Epithelial cell of esophagus (primary cell): Measurements from ENCODE around the gene GPR37L1.
A peak's percentile ranks its signal among the peaks of the same experiment; 100 is the strongest.

ENCODE experiments used
- DNase-seq: peaks from one replicate; pipeline ENCODE4 v3.0.0; 2010; ENCODE audit warnings: low read depth
- H3K4me3 ChIP-seq: 2 replicates; pipeline ENCODE4 v1.5.1; 2011; ENCODE audit warnings: mild to moderate bottlenecking, low read length, control low read depth
- TF ChIP-seq, protein P1 (sequence below): IDR thresholded peaks from 2 replicates; pipeline ENCODE4 v1.5.1; 2011; ENCODE audit warnings: low read depth, mild to moderate bottlenecking, low read length, control low read depth, inconsistent platforms; ENCODE audit not compliant: insufficient read depth; ENCODE audit errors: missing control alignments

The GPR37L1 gene

DNA sequence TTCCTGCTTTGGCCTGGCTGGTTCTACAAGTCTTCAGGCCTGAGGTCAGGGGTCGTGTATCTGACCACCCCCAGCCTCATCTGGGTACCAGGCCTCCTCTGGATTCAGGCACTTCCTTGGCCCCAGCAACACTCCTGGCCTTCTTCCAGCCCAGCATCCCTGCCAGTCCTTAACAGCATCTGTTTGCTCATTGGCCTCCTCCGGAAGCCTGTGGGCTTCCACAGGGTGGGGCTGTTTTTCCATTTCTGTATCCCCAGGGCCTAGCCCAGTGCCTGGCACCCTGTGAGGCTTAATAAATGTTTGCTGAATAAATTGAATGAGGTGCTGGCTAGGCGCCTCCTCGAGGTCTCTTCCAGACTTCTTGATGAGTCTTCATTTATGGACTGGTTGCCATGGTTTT lies 21.5 kb upstream of the GPR37L1 start:
- DNase-seq = no peak
- TF ChIP-seq, protein P1, sequence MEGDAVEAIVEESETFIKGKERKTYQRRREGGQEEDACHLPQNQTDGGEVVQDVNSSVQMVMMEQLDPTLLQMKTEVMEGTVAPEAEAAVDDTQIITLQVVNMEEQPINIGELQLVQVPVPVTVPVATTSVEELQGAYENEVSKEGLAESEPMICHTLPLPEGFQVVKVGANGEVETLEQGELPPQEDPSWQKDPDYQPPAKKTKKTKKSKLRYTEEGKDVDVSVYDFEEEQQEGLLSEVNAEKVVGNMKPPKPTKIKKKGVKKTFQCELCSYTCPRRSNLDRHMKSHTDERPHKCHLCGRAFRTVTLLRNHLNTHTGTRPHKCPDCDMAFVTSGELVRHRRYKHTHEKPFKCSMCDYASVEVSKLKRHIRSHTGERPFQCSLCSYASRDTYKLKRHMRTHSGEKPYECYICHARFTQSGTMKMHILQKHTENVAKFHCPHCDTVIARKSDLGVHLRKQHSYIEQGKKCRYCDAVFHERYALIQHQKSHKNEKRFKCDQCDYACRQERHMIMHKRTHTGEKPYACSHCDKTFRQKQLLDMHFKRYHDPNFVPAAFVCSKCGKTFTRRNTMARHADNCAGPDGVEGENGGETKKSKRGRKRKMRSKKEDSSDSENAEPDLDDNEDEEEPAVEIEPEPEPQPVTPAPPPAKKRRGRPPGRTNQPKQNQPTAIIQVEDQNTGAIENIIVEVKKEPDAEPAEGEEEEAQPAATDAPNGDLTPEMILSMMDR = no peak
- H3K4me3 ChIP-seq = no peak overlapping the region

DNA sequence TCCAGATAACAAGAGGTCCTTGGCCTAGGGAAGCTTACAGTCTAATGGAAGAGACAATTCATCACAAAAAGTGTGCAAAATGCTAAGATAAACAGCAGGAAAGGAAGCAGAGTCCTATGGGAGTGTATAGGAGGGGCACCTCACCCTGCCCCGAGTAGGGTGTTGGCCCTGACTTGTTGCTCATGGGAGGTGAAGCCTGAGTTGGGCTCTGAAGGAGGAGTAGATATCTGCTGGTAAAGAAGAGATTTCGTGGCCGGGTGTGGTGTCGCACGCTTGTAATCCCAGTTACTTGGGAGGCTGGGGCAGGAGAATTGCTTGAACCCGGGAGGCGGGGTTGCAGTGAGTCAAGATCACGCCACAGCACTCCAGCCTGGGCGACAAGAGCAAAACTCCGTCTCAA lies 18.6 kb upstream of the GPR37L1 start:
- DNase-seq = no peak
- TF ChIP-seq, protein P1 = no peak
- H3K4me3 ChIP-seq = no peak overlapping the region

DNA sequence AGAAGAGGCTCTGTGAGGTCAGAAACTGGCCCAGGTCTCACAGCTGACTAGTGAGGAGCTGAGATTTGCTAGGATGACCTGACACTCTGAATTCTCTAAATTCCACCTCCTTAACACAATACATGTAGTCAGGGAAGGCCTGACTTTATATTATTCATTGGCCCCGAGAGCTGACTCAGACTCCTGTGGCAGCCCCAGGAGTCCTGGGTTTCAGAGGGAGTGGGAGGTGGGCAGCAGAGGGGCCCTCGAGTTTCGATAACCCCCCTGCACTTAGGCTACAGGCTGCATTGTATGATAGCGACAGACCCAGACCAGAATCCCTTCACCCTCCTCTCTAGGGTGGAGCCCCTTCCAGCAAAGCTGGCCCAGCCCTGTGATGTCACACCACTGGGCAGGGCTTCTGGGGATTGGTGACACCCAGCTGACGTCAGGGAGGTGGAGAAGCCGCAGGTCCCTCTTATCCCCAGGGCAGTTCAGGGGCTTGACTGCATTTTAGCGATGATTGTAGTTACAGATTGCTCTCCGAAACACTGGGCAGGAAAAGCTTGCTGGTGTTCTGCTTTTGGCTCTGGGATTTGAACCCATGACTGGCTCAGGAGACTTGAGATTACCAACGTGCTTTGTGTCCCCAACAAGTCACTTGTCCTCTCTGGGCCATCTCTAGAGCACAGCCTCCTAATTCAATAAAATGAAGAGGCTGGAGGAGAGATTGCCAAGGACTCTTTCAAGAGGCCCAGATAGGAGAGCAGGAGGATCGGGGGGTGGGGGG lies 17.0 kb upstream of the GPR37L1 start:
- peak; percentile 72 for DNase-seq
- TF ChIP-seq, protein P1 = no peak

DNA sequence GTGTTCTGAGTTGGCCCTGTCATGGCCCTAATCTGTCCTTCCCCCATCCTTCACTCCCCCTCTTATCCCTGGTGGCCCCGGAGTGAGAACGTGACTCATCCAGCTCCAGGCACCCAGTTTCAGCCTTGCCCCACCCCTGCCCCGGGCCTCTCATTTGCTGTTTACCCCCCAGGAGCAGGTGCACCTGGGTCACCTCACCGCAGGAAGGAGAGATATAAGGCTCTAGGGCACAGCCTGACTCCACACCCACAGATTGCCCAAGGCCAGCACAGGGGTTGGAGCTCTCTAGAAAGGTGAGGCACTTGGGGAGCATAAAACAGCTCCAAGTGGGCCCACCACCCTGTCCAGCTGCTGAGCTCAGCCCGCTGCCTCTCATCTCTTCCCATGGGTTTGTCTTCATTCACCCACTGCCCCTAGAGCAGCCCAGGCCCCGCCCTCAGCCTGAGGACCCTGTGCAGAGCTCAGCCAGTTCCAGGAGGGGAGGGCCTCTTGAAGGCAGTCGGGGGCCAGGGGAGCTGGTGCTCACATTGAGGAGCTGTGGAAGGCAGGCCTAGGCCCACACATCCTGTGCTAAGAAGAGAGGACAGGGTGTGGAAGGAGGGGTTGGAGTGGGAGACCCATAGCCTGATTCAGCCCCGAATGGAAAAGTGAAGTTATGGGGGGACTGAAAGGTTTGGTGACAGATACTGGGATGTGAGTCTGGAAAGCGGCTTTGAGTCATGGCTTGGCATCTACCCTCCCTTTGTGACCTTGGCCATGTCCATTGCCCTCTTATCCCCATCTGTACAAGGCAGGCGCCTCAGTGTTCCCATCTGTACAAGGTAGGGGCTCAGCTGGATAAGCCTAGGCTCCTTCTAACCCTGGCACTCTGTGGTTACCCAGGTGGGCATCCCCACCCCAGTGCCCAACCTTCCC lies 16.1 kb upstream of the GPR37L1 start:
- peak; percentile 24 for DNase-seq
- H3K4me3 ChIP-seq = no peak overlapping the region
- TF ChIP-seq, protein P1 = no peak

More for the DNA sequence above, 17.0 kb upstream of the GPR37L1 start:
- no peak overlapping the region for H3K4me3 ChIP-seq

DNA sequence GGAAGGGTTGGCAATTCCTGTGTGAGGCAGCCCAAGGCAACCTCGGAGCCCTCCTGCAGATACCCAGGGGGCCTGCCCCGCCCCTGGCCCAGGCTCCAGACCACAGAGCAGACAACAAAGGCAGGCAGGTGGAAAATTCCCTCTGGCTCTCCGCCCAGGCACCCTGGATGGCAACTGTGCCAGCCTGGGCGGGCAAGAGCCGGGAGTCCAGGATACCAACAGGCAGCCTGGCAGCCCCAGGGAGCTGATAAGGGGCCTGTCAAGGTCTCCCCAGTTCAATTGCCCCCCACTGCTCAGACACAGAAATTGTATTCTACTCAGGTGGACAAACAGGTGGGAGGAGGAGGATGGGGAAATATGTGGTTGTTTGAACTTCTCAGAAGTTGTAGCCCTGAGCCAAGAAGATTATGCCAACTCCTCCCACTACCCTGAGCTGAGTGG lies 15.4 kb upstream of the GPR37L1 start:
- TF ChIP-seq, protein P1 = no peak
- H3K4me3 ChIP-seq = no peak overlapping the region
- DNase-seq = no peak

DNA sequence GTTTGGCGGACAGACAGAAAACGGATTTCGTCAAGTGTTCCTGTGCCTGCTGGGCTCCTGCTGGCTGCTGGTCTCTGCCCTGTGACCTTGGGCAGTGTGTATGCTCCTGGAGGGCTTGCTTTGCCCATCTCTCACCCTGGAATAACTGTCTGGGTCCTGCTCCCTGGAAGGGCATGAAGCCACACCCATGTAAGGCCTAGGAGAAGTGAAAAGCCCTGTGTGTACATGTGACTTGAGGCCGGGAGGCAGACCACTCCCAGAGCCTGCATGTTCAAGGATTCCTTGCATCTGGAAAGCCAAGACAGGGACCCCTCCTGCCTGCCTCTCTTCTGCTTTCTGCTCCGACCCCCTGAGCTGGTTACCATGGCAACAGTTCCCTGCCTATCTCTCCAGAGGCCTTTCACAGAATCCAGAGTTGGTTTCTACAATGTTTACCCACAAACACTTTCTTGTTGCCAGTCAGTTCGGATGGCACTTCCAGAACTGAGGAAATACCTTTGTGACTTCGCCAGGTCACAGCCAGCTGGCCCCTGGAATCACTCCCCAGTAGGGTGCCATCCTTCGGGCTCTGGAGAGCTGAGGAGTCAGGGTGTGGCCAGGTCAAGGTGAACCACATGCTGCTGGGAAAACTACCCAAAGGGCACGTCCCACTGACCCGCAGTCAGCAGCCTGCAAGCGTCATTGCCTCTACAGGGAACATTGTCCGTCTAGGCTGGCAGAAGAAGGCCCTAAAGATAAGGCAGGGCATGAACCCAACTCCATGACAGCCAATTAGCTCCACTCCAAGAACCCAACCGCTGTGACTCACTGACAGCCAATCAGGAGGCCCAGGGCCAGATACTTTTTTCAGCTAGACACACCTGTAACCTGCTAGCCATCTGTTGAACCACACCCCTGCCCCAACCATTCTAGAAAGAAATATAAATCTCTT lies 14.7 kb upstream of the GPR37L1 start:
- TF ChIP-seq, protein P1 = no peak
- no peak overlapping the region for H3K4me3 ChIP-seq
- DNase-seq = peak; percentile 43
